COLO668 (cell line): ENCODE results near the gene MND1.
"Not testable (repeated sequence)": the region's sequence is repeated elsewhere in the genome, so short reads cannot be mapped to it uniquely, and the experiment has no call there.

Source experiments
- DNase-seq: peaks from one replicate; lab custom pipeline; 2025; ENCODE audit not compliant: unreplicated experiment; lab: John Stamatoyannopoulos, UW

The MND1 gene

GRCh38 chr4:153438916-153439756 is 94.6 kb downstream of the MND1 start:
- no peak for DNase-seq

GRCh38 chr4:153439831-153440230 is 95.3 kb downstream of the MND1 start:
- DNase-seq = no peak

- DNase-seq = no peak
Observed at GRCh38 chr4:153440475-153440874, 96.0 kb downstream of the MND1 start.

GRCh38 chr4:153447175-153447905 is 102.9 kb downstream of the MND1 start:
- no peak for DNase-seq

- no peak for DNase-seq
Observed at GRCh38 chr4:153448003-153448731, 103.7 kb downstream of the MND1 start.

GRCh38 chr4:153449338-153449737 is 104.8 kb downstream of the MND1 start:
- no peak for DNase-seq

- DNase-seq = no peak
Observed at GRCh38 chr4:153450544-153450917, 106.0 kb downstream of the MND1 start.

GRCh38 chr4:153451145-153451544 is 106.7 kb downstream of the MND1 start:
- DNase-seq = not testable (repeated sequence)

GRCh38 chr4:153451911-153452657 is 107.6 kb downstream of the MND1 start:
- no peak for DNase-seq

GRCh38 chr4:153452658-153453378 is 108.3 kb downstream of the MND1 start:
- DNase-seq = no peak

- no peak for DNase-seq
Observed at GRCh38 chr4:153453402-153453801, 108.9 kb downstream of the MND1 start.

- no peak for DNase-seq
Observed at GRCh38 chr4:153458969-153459368, 114.5 kb downstream of the MND1 start.

GRCh38 chr4:153461549-153461948 is 117.1 kb downstream of the MND1 start:
- not testable (repeated sequence) for DNase-seq

GRCh38 chr4:153464068-153464467 is 119.6 kb downstream of the MND1 start:
- DNase-seq = peak; percentile 30
